ENCODE results near the gene AR.

The AR gene

GRCh38 chrX:67564475-67564874 is 20.7 kb downstream of the AR start:
- no peak for DNase-seq

DNA sequence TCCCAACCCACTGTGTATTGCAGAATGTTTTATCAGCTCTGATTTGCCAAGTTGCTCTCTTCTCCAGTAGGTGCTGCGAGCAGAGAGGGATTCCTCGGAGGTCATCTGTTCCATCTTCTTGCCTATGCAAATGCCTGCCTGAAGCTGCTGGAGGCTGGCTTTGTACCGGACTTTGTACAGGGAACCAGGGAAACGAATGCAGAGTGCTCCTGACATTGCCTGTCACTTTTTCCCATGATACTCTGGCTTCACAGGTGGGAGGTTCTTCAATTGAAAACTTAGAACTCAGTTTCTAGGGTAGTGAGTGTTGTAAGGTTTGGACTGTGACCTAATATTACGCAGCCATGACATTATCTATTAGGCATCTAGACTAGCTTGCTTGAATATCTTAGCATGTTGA is 24.9 kb downstream of the AR start:
- no peak for DNase-seq

- DNase-seq = no peak
Measured at GRCh38 chrX:67570839-67571238, 27.0 kb downstream of the AR start.

DNA sequence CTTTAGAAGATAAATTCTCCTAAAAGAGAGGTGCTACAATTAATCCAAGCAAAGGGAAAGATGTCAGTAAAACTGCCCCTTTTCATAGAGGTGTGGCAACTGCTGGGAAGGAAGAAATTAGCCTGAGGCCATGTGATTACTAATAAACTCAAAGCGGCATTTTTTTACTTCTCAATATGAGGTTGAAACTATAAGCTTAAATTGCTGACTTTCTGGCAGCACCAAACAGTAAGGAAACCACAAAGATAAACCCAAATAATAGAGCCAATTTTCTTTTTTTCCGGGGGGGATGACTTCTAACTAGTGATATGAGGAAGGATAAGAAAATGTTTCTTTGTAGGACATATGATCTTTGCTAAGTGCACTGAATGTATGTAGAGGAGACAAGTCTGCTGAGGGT is 30.9 kb downstream of the AR start:
- DNase-seq = no peak

DNA sequence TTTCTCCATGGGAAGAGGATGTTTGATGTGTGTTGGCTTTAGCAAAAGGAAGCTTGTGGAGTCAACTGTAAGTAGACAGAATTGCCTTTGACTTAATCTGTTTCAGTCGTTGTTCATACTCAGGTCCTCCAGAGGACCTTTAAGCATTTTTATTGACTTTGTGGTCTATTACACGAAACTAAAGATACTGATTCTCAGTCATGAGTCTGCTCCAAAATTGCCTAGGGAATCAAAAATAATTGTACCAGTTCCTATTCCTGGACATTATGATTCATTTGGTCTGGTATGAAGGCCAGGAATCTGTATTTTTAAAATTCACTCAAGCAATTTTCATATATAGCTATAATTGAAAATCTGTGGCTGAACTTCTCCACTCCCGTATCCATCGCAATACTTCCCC is 38.6 kb downstream of the AR start:
- DNase-seq = no peak

GRCh38 chrX:67583171-67583570 is 39.4 kb downstream of the AR start:
- DNase-seq = no peak

DNA sequence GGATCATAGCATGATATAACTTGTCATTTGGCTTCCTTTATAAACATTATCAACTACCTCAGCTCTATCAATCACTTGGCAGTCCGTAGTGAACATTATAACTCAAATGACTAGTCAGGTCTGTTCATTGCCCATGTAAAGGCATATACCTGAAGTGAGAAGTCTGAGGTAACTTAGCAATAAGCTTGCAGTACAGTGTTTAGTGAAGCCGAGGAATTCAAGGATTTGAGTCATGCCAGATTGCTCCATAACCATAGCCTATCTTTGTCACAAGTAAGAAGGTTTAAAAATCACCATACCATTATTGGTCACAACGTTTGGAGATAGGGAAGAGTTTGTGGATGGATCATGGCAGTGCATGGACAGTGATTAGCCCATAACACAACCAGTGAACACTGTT is 41.6 kb downstream of the AR start:
- DNase-seq = no peak

DNA sequence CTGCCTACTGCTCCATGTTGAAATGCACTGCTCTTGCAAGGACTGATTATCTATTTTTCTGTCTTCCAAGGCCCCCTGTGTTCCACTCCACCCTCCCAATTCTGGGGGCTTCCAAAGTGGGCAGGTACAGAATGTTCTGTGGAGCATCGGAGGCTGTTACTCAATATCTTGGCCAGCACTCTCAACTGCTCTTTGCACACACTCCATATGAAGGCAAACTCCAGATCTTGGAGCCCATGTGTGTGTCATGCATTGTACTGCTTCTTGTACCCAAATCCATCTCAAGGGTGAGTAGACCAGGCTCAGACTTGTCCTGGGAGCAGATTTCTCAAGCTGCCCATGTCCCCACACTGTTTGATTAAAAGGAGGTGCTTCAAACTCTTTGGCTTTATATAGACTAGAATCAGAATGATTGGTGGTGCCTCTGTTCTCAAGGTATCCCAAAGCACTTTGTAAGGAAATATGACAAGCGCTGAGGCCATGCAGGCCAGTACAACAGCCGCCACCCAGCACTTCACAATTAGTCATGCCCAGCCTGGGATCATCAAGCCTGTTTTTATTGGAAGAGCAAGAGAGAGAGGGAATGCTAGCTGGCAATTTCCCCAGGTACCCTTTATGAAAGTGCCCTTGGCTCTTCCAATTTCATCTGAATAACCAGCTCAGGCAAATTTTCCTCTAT is 44.3 kb downstream of the AR start:
- no peak for DNase-seq

GRCh38 chrX:67596839-67597790 is 53.3 kb downstream of the AR start:
- no peak for DNase-seq

DNA sequence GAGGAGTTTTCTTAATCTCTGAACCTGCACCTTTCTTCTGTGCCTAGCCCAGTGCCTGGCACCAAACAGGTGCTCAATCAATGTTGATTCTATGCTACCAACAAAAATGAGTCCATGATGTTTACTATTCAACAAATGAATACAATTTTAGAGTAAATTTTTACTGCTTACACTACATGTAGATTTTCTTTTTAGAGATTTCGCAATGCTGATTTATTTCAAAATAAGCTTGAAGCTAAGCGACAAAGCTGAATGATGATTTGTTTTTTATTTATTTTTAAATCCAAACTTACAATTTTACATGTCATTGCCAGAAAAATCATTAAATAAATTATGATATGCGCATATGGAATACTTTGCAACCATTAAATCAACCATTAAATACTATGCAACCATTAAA is 55.7 kb downstream of the AR start:
- no peak for DNase-seq

- no peak for DNase-seq
Measured at GRCh38 chrX:67601771-67602170, 58.0 kb downstream of the AR start.

DNA sequence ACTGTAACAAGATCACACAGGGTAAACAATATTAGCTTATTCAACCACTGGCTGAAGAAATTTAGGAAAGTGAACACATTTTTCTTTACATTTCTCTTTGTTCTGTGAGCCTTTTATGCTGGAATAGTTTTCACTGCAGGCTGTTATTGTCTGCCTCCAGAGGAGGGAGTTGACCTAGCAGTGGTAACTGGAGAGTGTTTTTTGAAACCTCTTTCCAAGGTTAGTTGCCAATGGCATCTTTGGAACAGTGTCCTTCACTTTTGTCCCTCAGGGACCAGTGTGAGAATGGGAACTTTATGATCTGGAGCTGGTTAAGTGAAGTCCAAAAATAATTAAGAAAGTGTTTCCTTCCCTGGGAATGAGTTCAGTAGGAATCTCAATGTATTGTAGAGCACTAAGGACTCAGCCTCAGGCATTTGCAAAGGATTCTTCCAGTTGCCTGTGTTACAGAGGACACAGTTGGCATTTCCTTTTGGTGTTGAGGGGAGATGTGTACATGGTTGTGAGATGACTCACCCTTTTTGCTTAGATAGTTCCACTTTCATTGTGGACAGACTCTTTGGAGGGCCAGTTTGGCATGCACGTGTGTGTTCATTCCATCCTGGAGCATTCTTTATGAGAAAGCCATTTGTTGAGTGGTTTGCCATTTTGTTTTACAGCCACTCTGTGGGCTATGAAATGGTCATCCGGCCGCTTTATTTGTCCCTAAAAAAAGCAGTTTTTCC is 61.3 kb downstream of the AR start:
- DNase-seq = peak in 1 of 2 donors; percentile 20

GRCh38 chrX:67607466-67607865 is 63.6 kb downstream of the AR start:
- DNase-seq = no peak

DNA sequence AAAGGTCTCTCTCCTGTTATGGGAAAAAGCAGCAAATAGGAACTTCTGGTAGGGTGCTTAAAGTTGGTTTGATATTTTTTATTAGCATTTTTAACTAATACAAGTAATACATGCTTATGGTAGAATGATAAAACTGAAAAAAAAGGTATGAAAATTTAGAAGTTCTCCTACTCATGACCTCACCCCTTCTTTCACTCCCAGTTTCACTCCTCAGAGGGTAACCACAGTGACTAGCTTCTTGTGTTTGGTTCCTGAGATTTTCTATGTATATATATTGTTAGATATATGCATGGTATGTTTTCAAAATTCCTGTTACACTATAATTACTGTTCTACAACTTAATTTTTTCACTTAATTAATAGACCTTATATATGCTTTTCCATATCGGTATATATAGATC is 66.5 kb downstream of the AR start:
- DNase-seq = no peak

- DNase-seq = no peak
Measured at GRCh38 chrX:67612231-67612630, 68.4 kb downstream of the AR start.

DNA sequence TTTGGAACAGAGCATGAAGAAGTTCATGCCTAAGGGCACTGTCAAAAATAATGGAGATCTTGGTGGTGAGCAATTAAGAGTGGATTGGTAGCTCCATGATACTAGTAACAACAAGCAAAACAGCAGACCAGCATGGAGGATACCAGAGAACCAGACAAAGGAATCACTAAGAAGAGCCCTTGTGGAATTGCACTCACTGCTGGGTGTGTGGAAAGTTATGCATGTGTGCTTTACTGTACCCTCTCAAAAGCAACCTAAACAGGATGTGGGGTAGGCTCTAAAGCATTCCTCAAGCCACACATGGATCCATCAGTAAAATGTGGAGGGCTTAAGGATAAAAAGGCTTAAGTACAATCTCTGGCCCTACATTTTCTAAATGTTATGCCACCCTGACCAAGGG is 69.5 kb downstream of the AR start:
- DNase-seq = no peak

DNA sequence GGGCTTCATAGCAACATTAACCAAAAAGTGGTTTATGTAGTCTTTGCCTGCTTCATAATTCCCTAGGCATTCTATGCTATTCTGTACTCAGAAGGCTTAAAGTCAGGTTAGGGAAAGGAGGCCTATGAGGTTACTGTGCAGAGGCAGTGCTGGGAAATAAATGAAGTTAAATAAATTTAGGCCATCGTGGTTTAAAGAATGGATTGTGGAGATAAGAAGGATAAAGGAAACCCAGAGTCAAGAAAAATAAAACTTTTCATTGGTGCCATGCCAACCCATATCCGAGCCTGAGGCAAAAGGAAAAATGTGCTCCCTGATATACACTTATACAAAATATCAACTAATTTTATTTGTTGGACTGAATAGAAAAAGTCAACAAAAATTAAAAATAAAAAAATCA is 70.2 kb downstream of the AR start:
- DNase-seq = no peak

GRCh38 chrX:67614423-67614822 is 70.6 kb downstream of the AR start:
- no peak for DNase-seq

DNA sequence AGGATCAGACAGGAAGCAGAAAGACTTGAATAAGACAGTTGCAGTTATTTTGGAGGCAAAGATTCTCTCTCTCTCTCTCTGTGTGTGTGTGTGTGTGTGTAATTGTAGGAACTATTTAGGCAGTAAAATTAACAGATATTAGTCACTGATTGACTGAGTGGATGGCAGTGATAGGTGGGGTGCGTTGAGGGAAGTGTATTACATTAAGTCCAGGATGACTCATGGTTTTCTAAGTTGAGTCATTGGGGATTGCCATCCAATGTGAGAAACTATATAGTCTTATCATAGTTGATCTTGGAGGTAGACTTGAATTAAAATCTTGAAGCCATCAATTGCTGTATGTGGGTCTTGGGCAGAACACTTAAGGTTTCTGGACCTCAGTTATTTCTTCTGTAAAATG is 75.4 kb downstream of the AR start:
- peak in 1 of 2 donors; percentile 63 for DNase-seq

GRCh38 chrX:67622053-67622585 is 78.3 kb downstream of the AR start:
- DNase-seq = no peak

DNA sequence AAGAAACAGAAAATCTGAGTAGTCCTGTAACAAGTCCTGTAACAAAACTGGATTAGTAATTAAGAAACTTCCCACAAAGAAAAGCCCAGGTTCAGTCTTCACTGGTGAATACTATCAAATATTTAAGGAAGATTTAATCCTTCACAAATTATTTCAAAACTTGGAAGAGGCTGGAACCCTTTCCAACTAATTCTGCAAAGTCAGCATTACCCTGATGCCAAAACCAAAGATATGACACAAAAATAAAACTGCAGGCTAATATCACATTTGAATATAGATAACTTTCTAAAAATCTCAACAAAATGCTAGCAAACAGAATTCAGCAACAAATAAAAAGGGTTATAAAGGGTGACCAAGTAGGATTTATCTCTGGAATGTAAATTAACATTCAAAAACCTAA is 80.5 kb downstream of the AR start:
- no peak for DNase-seq

- no peak for DNase-seq
Measured at GRCh38 chrX:67635424-67635823, 91.6 kb downstream of the AR start.

- no peak for DNase-seq
Measured at GRCh38 chrX:67636532-67636931, 92.7 kb downstream of the AR start.

Data from bone marrow (tissue), 2 donors.